ENCODE data around the gene PMEPA1.
A peak's percentile ranks its signal among the peaks of the same experiment; 100 is the strongest.

Gene PMEPA1, protein sequence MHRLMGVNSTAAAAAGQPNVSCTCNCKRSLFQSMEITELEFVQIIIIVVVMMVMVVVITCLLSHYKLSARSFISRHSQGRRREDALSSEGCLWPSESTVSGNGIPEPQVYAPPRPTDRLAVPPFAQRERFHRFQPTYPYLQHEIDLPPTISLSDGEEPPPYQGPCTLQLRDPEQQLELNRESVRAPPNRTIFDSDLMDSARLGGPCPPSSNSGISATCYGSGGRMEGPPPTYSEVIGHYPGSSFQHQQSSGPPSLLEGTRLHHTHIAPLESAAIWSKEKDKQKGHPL

DNA sequence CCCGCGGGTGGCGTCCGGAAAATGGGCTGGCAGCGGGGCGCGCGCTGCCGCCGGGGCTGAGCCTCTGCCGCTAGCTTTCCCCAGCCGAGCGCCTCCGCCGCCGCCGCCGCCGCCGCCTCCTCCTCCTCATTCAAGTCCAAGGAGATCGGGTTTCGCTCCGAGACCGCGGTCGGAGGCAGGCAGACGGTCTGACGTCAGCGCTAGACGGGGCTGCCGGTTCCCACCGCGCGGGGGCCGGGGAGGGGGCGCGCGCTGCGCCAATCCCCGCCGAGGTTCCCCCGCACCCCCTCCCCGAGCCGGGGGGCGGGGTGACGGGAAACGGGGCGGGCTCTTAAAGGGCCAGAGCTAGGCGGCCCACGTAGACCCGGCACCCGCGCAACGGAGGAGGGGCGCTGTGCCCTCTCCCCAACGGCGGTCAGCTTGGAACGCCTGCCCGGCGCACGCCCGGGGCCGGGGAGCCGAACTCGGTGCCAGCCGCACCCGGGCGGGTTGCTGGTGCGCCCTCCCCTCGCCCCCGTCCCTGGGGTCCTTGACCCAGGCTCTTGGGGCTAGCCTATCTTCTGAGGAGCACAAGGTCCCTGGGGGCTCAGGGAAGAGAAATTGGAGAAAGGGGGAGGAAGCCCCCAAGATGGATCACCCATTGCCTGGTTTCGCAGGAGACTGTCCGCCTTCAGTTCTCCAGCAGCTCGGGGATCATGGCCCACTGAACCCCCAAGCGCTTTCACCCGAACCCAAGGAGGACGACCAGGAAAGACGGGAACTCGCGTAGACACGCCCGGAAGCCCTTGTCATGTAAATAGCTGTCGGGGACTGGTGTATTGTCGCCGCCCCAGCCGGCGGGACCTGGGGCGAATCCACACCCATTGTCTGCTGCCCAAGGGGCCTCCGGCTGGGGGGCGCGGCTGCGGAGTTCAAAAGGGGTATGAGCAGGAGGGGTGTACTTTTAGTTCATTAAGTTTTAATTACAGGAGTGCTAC, at the start of gene PMEPA1:
TSS of gene PMEPA1 (minus strand) at position 193 of the 977 bp plus-strand sequence. CDS start 433 bp downstream, outside the sequence.
- H3K4me3 ChIP-seq: peak within 1 kb of the TSS; percentile 91
- peak; percentile 98 for DNase-seq (ENCODE audit: low spot score)
- TF ChIP-seq, protein P1, sequence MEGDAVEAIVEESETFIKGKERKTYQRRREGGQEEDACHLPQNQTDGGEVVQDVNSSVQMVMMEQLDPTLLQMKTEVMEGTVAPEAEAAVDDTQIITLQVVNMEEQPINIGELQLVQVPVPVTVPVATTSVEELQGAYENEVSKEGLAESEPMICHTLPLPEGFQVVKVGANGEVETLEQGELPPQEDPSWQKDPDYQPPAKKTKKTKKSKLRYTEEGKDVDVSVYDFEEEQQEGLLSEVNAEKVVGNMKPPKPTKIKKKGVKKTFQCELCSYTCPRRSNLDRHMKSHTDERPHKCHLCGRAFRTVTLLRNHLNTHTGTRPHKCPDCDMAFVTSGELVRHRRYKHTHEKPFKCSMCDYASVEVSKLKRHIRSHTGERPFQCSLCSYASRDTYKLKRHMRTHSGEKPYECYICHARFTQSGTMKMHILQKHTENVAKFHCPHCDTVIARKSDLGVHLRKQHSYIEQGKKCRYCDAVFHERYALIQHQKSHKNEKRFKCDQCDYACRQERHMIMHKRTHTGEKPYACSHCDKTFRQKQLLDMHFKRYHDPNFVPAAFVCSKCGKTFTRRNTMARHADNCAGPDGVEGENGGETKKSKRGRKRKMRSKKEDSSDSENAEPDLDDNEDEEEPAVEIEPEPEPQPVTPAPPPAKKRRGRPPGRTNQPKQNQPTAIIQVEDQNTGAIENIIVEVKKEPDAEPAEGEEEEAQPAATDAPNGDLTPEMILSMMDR (IDR thresholded peaks at IDR 0.05): no peak

DNA sequence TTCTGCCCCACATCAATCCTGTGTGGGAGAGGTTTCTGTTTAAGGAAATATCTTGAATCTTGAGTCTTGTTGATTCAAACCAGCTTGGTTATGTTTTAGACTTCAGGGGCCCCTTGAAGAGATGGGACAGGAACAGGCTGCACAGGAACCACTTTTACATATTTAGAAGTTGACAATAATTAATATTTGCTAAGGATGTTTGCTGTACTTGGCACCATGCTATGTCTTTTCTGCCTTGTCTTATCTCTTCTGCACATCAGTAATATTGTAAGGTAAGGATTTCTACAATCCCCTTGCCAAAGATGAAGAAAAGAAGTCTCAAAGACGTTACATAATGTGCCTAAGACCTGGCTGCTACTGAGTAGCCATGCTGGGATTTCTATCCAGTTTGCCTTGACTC, 48.0 kb upstream of the PMEPA1 start:
- TF ChIP-seq, protein P1 (IDR thresholded peaks at IDR 0.05): no peak
- no peak for DNase-seq (ENCODE audit: low spot score)
- Histone ChIP-seq H3K4me3 (no peak overlapping the region), H3K27ac (no peak overlapping the region)

More for the DNA sequence above, at the start of gene PMEPA1:
- H3K27ac ChIP-seq: peak within 1 kb of the TSS; percentile 96

DNA sequence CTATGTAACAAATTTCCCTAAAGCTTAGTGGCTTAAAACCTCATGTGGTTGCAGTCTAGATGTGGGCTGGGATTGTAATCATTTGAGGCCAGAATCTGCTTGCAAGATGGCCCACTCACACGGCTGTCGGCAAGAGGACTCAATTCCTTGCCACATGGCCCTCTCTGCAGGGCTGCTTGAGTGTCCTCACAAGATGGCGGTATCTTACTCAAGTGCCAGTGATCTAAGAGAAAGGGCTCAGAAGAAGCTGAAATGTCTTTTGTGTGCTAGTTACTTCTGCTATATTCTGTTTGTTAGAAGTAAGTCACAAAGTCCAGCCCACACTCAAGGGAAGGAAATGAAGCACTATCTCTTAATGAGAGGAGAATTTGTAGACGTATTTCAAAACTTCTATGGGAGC, 47.1 kb upstream of the PMEPA1 start:
- peak; percentile 14 for DNase-seq (ENCODE audit: low spot score)

DNA sequence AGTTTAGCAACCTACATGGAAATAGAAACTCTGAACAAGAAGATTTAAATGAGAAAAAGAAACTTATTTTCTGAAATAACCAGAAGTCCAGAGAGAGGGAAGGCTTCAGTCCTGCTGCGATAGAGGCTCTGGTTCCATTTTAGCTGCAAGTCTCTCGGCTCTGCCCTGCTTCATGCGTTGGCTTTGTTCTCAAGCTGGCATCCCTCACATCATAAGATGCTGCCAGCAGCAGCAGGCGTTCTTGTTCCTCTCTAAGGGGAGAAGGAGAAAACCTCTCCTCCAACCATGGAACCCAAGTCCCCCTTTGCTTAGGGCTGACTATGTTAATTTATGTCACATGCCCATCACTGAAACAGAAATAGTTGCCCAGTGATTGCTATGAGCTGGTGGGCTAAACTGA, 46.4 kb upstream of the PMEPA1 start:
- TF ChIP-seq, protein P1 (IDR thresholded peaks at IDR 0.05): no peak
- no peak overlapping the region for H3K4me3 ChIP-seq
- no peak for DNase-seq (ENCODE audit: low spot score)
- no peak overlapping the region for H3K27ac ChIP-seq

More for the DNA sequence above, 47.1 kb upstream of the PMEPA1 start:
- TF ChIP-seq, protein P1 (IDR thresholded peaks at IDR 0.05): no peak
- Histone ChIP-seq H3K27ac (no peak overlapping the region), H3K4me3 (no peak overlapping the region)

DNA sequence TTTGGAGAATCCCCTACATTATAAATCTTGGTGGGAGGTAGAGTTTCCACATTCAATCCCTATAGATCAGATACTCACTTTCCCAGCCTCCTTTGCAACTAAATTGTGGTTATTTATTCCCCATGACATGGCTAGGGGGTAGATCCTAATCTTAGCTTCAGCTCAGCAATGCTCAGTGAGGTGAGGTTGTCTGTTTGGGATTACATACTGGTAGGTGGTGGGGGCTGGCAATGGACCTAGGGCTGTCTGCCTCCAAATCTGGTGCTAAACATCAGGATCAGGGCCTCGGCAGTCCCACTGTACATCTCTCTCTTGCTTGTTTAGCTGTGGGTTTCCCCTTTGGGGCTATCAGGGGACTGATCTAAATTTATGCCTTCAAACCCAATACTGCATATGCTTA, 45.8 kb upstream of the PMEPA1 start:
- no peak for DNase-seq (ENCODE audit: low spot score)
- TF ChIP-seq, protein P1 (IDR thresholded peaks at IDR 0.05): no peak
- Histone ChIP-seq H3K27ac (no peak overlapping the region), H3K4me3 (no peak overlapping the region)

DNA sequence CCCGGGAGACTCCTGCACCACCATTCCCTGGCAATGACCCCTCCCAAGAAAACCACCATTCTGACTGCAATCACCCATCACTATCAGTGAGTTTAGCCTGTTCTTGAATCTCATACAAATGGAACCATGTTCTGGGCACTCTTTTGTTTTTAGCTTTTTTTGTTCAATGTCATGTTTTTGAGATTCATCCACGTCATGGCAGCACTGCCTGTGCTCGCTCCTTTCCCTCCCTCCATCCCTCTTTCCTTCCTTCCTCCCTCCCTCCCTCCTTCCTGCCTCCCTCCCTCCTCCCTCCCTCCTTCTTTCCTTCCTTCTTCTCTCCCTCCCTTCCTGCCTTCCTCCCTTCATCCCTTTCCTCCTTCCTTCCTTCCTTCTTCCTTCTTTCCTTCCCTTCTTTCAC, 44.4 kb upstream of the PMEPA1 start:
- no peak for DNase-seq (ENCODE audit: low spot score)
- Histone ChIP-seq H3K27ac (no peak overlapping the region), H3K4me3 (no peak overlapping the region)
- TF ChIP-seq, protein P1 (IDR thresholded peaks at IDR 0.05): no peak

All from coronary artery (tissue), 2 donors.